Activated T-helper 9 cell treated with anti-CD3 and anti-CD28 coated beads, Interleukin-2, amount 50 U/mL, for 16 hours (primary cell): ENCODE measurements around the gene NRXN2.
"Not testable (repeated sequence)": the region's sequence is repeated elsewhere in the genome, so short reads cannot be mapped to it uniquely, and the experiment has no call there.

Experiments used
- DNase-seq: peaks from one replicate; pipeline ENCODE4 v3.0.0-alpha.2; 2020; ENCODE audit warnings: low read depth

Gene NRXN2

GRCh38 chr11:64721359-64721699 lies 1.7 kb downstream of the NRXN2 start:
- no peak for DNase-seq

DNA sequence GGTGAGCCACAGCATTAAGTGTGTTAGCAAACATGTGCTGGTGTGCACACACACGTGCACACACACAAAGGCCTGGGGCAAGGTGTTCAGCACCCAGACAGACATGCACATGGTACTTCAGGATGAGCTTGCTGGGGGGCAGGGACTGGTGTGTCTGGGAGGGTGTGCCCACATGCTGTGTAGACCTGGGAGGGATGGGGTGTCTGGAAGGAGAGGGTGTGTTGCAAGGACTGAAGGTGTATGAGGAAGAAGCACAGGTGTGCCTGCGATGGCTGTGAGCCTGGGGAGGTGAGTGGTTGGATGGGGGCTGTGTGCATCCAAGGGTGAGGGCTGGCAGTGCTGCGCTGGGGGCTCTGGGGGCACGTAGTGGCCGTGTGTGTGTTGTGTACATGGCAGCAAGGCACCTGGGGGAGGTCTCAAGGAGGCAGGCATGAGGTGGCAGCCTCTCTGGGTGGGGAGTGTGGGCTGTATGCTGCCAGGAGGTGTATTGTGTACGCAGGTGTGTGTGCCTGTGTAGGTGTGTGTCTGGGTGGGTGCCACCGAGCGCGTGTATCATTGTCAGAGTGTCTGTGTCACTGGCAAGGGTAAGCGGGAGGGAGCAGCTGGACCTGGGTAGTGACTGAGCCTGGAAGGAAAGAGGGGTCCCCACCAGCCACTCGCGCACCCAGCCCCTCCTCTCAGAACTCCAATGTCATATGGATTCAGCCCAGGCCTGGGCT lies 2.2 kb downstream of the NRXN2 start:
- DNase-seq: no peak

DNA sequence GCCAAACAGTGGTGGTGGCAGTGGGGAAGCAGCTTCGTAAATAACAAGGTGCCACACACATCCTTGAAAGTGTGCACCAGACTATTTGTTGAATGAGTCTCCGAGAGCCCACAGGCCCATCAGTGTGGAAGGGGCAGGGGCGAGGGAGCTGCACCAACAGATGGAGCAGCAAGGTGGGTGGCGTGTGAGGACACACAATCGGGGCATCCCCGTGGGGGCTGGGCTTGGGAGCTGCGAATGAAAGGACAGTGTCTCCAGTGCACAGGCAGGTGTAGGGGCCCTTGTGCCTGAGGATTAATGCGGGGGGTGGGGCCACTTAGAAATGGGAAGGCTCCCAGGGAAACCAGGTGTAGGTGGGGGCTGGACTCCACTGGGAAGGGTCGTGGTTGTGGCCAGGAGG lies 2.8 kb downstream of the NRXN2 start:
- DNase-seq: no peak

DNA sequence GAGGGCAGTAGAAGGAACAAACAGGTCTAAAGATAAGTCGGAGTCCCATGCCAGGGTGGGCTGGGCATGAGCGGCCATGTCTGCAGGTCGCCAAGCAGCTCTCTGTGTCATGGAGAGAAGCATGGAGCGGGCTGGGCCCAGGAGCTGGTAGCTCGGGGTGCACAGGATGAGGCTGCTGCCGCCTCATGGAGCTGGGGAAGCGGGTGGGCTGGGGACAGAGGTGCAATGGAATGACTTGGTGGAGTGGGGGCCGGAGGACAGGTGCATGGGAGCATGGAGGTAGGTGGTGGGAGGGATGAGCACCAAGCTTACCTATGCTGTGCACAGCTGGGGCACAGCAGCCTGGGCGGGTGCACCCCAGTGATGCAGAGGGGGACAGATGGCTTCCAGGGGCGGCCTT lies 3.6 kb downstream of the NRXN2 start:
- no peak for DNase-seq

DNA sequence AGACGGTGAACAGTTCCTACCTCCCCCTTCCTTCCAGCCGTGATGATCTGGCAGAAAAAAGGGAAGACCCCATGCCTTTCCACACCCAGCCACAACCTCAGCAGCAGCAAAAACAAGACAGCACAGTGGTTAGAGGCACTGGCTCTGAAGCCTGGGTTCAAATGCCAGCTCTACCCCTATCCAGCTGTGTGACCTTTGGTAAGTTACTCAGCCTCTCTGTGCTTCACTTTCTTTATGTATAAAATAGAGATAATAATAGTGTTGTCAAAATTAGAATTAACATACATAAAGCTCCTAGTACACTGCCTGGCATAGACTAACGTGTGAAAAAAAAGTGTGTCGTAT lies 4.2 kb downstream of the NRXN2 start:
- DNase-seq: no peak

GRCh38 chr11:64718084-64718779 lies 4.8 kb downstream of the NRXN2 start:
- no peak for DNase-seq

DNA sequence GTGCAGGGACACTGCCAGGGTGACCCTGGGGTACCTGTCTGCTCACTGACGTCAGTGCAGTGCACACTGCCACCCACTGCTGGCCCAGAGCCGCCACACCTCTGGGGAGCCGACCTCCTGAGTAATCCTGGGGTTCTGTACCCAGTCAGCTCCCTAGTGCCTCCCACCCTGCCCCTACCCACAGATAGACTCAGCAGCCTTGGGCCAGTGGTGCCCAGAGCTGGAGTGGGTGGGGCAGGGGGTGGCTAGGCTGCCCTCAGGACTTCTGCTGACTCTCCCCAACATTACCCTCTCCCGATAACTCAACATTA lies 5.8 kb downstream of the NRXN2 start:
- DNase-seq: no peak

DNA sequence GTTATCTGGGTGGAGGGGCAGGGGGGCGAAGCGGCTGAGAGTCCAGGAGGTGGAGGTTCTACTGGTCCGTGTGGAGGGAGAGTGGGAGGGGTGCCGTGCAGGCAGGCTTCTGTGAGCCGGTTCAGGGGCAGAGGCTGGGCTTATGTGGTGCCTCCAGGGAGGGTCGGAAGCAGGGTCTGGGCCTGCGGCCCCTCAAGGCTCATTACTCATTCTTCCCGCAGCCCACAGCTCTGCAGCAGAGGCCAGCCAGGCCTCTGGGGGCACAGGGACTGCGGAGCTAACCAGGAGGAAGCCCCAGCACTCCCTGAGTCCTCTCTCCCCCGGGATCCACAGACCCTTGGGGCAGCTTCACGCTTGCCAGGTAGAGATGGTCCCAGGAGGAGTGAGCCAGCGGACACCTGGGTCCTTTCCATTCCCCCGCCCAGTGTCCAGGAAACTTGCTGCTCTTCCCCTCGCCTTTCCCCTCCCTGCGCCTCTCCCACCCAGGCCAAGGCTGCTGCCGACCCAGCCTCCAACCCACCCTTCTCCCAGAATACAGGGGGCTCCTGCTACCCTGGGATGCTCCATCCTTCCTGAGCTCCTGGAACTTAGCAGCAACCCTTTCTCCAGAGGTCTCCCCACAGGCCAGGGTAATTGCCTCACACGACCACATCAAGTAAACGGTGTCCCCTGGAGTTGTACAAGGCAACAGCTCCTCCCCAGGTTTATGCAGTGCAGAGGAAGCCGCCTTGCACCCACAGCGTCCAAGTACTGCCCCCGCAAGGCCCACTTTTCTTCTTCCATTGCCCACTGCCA lies 6.3 kb downstream of the NRXN2 start:
- DNase-seq: no peak

DNA sequence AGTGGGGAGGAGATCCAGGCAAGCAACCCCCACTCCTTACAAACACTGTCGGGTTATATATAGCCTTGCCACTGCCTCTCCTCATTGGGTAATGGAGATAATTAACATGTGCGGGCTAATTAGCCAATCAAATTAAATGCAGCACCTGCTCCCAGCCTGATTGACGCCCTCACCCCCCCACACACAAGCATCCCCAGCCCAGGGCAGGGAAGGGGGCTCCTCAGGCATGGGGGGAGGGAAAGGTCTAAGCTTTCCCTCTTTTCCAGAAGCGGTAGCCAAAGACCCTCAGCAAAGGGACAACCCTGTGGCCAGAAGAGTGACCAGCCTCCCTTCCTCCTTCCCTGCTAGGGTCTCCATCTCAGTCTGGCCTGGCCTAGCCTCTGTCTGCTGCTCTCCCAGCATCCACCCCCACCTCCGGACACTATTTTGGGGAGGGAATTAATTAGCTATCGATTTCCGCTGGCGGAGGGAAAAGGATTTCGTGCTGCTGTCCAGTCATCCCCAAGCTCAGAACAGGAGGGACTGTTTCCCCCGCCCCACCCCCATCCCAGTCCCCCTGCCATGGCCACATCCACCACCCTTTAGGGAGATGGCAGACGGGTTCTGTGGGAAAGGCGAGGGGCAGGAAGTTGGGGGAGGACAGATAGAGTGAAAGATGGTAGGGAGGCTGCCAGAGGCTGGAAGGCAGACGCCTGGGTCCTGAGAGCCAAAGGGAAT lies 7.1 kb downstream of the NRXN2 start:
- no peak for DNase-seq

- DNase-seq: no peak
These were observed 7.9 kb downstream of the NRXN2 start for GRCh38 chr11:64715110-64715509.

- no peak for DNase-seq
These were observed 8.3 kb downstream of the NRXN2 start for GRCh38 chr11:64714666-64715065.

DNA sequence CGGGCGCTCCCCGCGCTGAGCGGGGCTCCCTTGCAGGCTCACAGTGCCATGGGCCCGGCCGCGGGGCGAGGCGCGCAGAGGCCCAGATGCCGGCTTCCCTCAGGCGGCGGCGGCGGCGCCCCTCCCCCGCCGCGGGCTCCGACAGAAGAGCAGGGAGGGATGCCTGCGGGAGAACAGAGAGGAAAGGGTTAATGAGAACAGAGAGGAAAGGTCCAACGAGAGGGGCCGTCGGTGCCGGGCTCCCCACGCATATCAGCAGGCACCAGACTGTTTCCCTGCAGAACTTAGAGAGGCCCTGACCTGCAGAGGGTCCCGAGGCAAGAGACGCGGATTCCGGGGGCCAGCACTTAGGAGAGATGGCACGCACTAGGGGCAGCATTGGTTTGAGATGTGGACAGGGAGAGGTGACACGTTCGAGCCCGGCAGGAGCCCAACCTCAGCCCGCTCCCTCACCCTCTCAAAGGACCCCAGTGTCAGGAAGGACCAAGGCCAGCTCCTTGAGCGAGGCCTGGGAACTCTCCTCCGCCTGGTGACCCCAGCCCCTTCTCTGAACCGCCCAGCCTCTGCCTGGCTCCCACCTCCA lies 9.1 kb downstream of the NRXN2 start:
- no peak for DNase-seq

GRCh38 chr11:64713016-64713707 lies 9.8 kb downstream of the NRXN2 start:
- no peak for DNase-seq

- DNase-seq: no peak
These were observed 10.5 kb downstream of the NRXN2 start for GRCh38 chr11:64712430-64713015.

GRCh38 chr11:64711956-64712362 lies 11.0 kb downstream of the NRXN2 start:
- no peak for DNase-seq

GRCh38 chr11:64711138-64711955 lies 11.7 kb downstream of the NRXN2 start:
- no peak for DNase-seq

DNA sequence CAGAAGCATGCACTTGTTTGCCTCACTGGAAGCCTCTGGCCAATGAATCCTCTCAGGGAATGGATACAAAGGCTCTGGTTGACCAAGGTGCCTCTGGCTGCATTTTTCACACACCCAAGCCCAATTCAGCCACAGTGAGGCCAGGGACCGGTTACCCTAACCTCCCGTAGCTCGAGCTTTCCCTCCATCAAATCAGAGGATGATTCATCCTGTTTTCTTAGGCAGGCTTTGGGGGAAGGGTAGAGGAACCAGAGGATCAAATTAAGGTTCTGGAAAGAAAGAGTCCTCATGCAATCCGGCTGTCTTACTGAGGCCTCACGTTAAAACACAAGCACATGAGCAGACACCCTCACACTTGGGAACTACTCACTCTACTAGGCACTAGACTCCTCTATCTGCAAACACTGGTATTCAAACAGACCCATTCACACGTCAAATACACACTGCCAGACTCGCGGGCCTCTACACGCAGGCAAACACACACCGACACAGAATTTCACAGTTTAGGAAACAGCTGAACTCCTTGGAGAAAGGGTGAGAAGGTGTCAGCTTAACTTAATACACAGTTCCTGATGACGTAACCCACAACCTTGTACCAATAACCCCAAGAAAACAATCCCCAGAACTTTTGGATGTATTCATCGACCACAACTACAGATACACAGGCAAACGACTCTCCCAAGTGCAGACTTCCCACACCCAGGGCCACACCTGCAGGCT lies 12.4 kb downstream of the NRXN2 start:
- DNase-seq: no peak

- DNase-seq: no peak
These were observed 17.5 kb downstream of the NRXN2 start for GRCh38 chr11:64705501-64705900.

GRCh38 chr11:64703048-64703447 lies 19.9 kb downstream of the NRXN2 start:
- DNase-seq: no peak

DNA sequence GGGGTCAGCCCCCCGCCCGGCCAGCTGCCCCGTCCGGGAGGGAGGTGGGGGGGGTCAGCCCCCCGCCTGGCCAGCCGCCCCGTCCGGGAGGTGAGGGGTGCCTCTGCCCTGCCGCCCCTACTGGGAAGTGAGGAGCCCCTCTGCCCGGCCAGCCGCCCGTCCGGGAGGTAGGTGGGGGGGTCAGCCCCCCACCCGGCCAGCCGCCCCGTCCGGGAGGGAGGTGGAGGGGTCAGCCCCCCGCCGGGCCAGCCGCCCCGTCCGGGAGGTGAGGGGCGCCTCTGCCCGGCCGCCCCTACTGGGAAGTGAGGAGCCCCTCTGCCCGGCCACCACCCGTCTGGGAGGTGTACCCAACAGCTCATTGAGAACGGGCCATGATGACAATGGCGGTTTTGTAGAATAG lies 21.0 kb downstream of the NRXN2 start:
- not testable (repeated sequence) for DNase-seq
